HT-29 (cell line): ENCODE data around the gene GLT6D1. TPM values are rescaled to one million over a fixed set of nuclear protein-coding genes. Genes with fewer than 3 reads are reported as not detected.
"Not testable (repeated sequence)": the region's sequence is repeated elsewhere in the genome, so short reads cannot be mapped to it uniquely, and the experiment has no call there.

Experiments used
- DNase-seq: peaks from one replicate; pipeline ENCODE4 v3.0.0-alpha.2; 2015; ENCODE audit warnings: low spot score
- total RNA-seq: library from RNA; depleted of rRNA; stranded (reverse); fragments of >200 nt; shearing (Covaris generic); gene quantifications from 2 replicates; pipeline ENCODE4 v1.2.3, GENCODE V29; 2014

Gene GLT6D1
- total RNA-seq, 1 experiment from 2014 or later: not detected

DNA sequence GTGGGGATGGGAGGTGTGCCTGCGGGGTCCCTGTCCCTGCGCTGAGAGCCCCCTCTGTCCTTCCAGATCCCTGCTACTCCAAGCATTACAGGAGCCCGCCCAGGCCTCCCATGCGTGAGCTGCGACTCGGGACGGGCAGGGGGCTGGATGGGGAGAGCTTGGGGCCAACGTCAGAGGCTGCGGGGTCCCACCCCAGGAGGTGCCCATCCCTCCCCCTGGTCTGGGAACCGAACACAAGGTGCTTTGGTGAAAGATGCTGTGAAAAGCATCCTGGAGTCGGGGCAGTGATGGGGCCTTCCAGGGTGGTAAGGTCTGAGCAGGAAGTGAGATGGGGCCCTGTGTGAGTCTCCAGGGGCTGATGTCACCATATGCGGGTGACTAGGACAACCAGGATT is 26.5 kb upstream of the GLT6D1 start:
- no peak for DNase-seq

DNA sequence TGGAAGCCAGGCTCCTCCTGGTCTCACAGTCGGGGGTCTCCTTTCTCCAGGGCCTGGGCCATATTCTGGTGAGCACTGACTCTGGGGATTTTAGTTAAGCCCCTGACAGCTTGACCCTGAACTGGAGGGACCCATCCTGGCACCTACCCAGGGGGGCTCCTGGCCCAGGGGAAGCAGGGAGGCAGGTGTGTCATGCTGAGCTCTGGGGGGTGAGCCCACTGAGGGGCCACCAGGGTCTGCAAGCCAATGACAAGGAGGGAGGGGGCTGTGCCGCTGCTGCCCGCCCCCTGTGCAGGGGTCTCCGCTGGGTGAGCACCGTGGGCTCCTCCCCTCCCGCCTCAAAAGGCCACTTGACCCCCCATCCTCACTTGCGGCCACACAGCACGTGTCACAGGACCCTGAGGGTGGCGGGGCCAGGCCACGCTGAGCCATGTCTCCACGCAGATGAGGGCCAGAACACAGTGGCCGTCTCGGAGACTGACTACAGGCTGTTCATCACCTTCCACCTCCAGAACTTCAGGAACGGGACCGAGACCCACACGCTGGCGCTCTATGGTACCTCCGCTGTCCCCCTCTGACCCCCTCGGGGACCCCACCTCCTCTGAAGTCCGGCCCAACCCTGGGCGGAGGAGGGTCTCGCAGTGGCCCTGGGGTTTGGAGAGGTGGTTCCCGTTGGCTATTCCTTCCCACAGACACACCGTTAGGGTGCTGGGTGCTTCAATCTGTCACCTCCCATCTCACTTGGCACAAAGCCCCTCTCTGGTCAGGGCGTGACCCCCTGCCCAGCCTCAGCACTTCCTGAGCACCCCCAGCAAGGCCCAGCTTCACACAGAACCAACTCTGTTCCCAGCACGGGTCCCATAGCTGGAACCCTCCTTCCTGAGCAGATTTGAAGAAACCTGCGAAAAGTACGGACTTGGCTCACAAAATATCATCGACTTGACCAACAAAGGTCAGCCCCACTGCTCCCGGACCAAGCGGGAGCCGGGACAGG is 25.8 kb upstream of the GLT6D1 start:
- DNase-seq: no peak

- no peak for DNase-seq
Observed at GRCh38 chr9:135664266-135664665, 24.9 kb upstream of the GLT6D1 start.

- no peak for DNase-seq
Observed at GRCh38 chr9:135663857-135664256, 24.5 kb upstream of the GLT6D1 start.

DNA sequence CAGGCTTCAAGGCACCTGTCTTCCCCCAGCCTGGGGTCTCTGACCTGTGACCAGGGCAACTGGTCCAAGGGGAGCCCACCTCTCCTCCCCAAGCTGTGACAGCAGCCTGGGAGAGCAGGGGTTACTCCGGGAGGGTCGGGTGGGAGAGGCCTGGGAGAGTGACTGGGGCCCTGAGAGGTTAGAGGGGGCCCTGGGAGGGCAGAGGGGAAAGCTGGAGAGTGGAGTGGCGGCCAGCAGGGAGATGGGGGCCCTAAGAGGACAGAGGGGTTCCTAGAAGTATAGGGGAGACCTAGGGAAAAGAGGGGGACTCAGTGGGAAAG is 24.1 kb upstream of the GLT6D1 start:
- DNase-seq: no peak

GRCh38 chr9:135662758-135663450 is 23.6 kb upstream of the GLT6D1 start, which contains the start of gene LCN9:
Gene LCN9 (plus strand): TSS chr9:135663309. CDS start chr9:135663322, 13 bp downstream.
- DNase-seq: no peak

DNA sequence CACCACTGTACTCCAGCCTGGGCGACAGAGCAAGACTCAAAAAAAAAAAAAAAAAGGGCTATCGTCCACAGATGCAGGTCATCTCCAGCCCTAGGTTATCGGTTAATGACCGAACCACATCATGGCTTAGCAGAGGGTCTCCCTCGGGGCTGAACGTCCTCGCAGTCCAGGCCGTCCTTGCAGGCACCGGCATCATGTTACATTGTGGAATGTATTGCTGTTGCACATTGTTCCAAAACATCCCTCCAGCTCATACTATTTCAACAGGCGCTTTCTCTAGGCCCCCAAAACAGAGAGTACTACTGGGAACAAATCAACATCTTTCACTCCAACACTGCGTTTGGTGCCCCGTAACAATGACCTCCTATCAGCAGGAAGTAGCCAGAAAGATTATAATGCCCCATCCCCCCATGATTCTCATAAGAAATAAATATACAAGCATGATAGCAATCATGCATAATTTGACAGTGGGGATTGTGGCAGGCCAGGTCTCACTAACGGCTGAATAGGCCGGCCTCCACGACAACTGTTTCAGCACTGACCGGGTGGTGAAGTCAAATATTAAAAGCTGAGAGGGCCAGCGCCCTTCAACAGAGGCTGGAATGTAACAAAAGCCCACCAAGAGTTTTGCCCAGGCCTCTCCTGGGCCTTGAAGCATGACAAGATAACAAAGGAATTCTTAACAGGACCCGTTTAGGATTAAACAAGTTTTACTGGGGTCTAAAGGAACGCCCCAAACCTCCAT is 22.6 kb upstream of the GLT6D1 start:
- DNase-seq: no peak

- DNase-seq: no peak
Observed at GRCh38 chr9:135660407-135660806, 21.1 kb upstream of the GLT6D1 start.

DNA sequence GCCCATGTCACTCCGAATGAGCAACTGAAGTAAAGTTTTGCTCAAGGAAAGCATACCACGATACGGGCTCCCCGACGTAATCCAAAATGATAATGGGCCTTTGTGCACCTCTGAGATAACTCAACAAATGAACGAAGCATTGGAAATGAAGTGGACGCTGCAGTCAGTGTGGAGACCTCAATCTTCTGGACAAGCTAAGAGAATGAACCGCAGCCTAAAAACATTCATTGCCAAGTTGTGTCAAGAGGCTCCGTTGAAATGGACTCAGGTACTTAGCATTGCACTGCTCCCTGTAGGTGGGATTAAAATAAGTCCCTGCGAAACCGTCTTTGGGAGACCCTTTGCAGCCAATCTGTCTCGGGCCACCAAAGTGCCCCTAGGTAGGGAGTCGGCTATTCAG is 19.9 kb upstream of the GLT6D1 start:
- no peak for DNase-seq

DNA sequence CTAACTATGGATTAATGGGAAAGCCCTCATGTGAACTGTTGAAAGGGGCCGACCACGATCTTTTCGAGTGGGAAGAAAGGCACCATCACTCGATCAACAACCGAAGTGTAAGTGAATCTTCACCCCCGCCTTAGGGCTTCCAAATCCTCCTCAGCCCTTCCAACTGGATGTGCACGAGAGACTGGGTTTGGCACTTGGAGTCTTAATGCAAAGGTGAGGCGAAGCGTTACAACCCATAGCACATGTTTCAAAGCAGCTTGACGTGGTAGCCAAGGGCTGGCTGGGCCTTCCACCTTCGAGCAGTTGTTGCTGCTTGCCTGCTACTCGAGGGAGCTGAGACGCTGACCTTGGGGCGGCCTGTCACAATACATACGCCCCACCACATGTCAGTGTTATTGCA is 18.1 kb upstream of the GLT6D1 start:
- DNase-seq: no peak

DNA sequence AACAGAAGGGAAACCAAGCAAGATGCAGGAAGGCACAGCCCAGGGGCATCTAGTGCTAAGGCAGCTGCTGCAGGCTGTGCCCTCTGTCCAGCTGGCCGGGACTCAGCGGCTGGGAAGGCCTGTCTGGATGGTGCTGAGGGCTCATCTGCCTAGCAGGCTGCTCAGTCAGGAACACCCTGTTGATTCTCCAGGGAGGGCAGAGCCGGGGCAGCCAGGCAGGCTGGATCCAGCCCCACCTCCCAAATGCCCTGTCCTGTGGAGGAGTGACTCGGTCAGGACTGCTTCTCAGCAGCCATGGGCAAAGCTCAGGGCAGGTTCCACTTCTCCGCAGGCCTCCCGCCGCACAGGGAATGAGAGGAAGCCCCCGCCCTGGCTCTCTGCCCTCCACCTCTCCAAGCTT is 16.0 kb upstream of the GLT6D1 start:
- no peak for DNase-seq

GRCh38 chr9:135650408-135650807 is 11.1 kb upstream of the GLT6D1 start:
- DNase-seq: no peak

DNA sequence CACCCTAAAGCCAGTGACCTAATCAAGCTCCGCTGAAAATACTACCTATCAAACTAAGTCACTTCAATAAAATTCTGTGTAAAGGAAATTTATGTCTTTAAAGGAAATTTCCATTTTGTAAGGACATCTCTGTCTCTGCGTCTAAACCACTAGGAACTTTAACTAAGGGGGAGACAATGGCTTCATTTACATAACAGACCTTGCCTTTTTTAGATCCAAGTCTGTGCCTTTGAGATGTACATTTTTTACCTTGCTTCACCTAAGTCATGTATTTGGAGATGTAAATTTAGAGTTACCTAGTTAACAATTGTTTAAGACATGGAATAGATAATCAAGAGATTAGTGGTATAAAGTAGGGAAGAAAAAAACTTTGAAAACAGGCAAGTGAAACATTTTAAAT is 10.2 kb upstream of the GLT6D1 start:
- DNase-seq: no peak

- DNase-seq: no peak
Observed at GRCh38 chr9:135648494-135649410, 9.4 kb upstream of the GLT6D1 start.

GRCh38 chr9:135647884-135648283 is 8.5 kb upstream of the GLT6D1 start:
- no peak for DNase-seq

DNA sequence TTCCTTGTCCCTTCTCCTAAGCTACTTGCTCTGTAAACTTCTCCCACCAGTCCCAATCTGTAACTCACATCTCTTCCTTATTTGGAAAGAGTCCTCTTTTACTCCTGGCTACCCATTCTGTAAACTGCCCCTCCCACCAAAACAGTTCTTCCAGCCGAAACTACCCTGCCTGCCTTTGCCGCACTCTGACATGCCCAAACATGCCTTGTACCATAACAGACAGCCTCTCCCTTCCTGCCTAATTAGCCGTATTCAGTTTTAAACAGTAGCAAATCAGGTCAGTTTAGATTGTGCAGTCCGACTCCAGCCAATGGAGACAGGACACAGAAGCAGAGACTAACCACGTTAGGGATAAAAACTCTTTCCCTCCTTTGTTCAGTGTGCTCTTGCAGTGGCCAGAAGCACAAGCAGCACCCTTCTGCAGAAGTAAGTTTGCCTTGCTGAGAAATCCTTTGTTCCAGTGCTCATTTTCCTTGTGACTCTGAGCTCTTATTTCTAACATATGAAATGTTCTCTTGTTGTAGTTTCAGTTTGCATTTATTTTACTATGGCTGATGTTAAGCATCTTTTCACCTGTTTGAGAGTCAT is 5.4 kb upstream of the GLT6D1 start:
- no peak for DNase-seq

- DNase-seq: no peak
Observed at GRCh38 chr9:135641745-135642144, 2.4 kb upstream of the GLT6D1 start.

DNA sequence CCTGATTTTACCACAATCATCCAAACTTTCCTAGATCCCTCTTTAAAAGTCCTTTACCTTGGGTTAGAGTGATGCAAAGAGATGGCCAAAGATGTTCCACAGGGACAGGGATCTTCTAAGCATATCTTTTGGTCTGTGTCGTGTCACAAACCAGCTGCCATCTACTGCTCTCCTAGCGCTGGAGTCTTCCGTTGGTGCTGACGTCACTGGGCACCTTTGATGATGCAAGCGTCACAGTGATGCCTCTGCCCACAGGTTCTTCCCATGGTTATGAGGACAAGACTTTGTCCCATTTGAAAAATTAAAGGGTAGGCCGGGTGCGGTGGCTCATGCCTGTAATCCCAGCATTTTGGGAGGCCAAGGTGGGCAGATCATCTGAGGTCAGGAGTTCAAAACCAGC is 1.7 kb upstream of the GLT6D1 start:
- DNase-seq: no peak

DNA sequence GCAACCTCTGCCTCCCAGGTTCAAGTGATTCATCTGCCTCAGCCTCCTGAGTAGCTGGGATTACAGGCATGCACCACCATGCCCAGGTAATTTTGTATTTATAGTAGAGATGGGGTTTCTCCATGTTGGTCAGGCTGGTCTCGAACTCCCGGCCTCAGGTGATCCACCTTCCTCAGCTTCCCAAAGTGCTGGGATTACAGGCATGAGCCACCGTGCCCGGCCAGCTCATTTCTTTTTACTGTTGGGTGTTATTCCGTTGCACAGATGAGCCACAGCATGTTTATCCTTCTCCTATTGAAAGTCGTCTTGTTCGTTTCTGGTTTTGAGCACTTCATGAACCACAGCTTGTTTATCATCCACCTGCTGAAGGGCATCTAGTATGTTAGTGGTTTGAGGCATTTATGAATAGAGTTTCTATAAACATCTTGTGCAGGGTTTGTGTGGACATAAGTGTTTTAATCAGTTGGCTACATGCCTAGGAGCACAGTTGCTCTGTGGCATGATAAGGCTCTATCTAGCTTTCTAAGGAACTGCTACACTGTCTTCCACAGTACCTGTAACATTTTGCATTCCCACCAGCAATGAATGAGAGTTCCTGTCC is 2.3 kb downstream of the GLT6D1 start:
- DNase-seq: not testable (repeated sequence)

DNA sequence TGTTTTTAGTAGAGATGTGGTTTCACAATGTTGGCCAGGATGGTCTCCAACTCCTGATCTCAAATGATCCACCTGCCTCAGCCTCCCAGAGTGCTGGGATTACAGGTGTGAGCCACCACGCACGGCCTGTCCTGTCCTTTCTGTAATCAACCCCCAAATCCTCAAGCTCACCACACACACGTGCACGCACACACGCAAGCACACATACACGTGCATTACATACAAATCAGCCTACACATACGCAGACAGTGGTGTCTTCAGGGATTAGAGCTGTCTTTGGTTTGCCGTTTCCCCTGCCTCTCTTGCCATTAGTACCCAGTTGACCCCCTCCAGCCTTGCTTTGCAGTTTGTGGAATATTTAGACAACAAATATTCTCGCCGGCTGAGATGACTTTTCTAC is 6.5 kb downstream of the GLT6D1 start:
- DNase-seq: no peak
